T-cell (primary cell): ENCODE data around the gene COL1A1. TPM values are rescaled to one million over a fixed set of nuclear protein-coding genes. Genes with fewer than 3 reads are reported as not detected.

Source experiments
- ATAC-seq, 4 experiments: fragments of 200-7000 bp in 3 of 4; fragments of 150-1000 bp in 1 of 4; cut with Tn5 transposase; replicated peaks in 1 of 4; 1 replicate in 3 of 4; 2 replicates in 1 of 4; pipeline ENCODE4 v1.10.0; 2021; ENCODE audit warnings: moderate library complexity in 3 of 4, mild to moderate bottlenecking in 2 of 4, moderate number of reproducible peaks in 1 of 4
- CTCF ChIA-PET, 2 donors: fragments of 300-600 bp; sonication (Branson Sonifier 250); formaldehyde crosslinking; loops; one replicate each; lab custom pipeline; 2022; ENCODE audit warnings: antibody characterized with exemption in 2 of 2; lab: Charles Lee
- POLR2A ChIA-PET, 2 donors: fragments of 300-600 bp; sonication (Branson Sonifier 250); formaldehyde crosslinking; loops; one replicate each; lab custom pipeline; 2022; ENCODE audit warnings: antibody characterized with exemption in 2 of 2; lab: Charles Lee
- DNase-seq, 35 experiments: peaks; one replicate each; pipeline versions ENCODE4 v3.0.0 to v3.0.0-alpha.2; 2013 to 2023
- H3K27ac ChIP-seq: one replicate; pipeline ENCODE4 v1.5.1; 2013; ENCODE audit warnings: low read length
- H3K27me3 ChIP-seq, 2 experiments: replicated peaks in 1 of 2; 1 replicate in 1 of 2; 2 replicates in 1 of 2; pipeline versions ENCODE4 v1.6.1 to v1.7.0; 2013; ENCODE audit warnings: low read length in 1 of 2, mixed read lengths in 1 of 2; ENCODE audit not compliant: control insufficient read depth in 2 of 2, insufficient read depth in 2 of 2; ENCODE audit errors: extremely low read depth in 1 of 2
- H3K36me3 ChIP-seq, 2 donors: 1 replicate in 1 of 2; 2 replicates in 1 of 2; pipeline versions ENCODE4 v1.6.1 to v1.7.0; 2013; ENCODE audit warnings: low read length in 1 of 2; ENCODE audit not compliant: control insufficient read depth in 2 of 2, insufficient read depth in 1 of 2; ENCODE audit errors: extremely low read depth in 1 of 2
- H3K4me1 ChIP-seq, 2 experiments: 1 replicate in 1 of 2; 2 replicates in 1 of 2; pipeline versions ENCODE4 v1.6.1 to v1.7.0; 2013; ENCODE audit warnings: low read length in 2 of 2, mixed read lengths in 1 of 2; ENCODE audit not compliant: insufficient read depth in 2 of 2, control insufficient read depth in 1 of 2; ENCODE audit errors: extremely low read depth in 1 of 2
- H3K4me3 ChIP-seq, 2 donors: 1 replicate in 1 of 2; 2 replicates in 1 of 2; pipeline versions ENCODE4 v1.5.1 to v1.7.0; 2013; ENCODE audit warnings: mild to moderate bottlenecking in 2 of 2, low read length in 1 of 2, moderate library complexity in 1 of 2; ENCODE audit not compliant: control insufficient read depth in 1 of 2; ENCODE audit errors: extremely low read depth in 1 of 2
- H3K9me3 ChIP-seq: 2 replicates; pipeline ENCODE4 v1.7.0; 2013
- H3K27ac Mint-ChIP-seq, 2 donors: one replicate each; pipeline ENCODE4 v1.8.0; 2020 to 2021; ENCODE audit warnings: mild to moderate bottlenecking in 2 of 2, mixed read lengths in 2 of 2
- H3K27me3 Mint-ChIP-seq, 2 donors: one replicate each; pipeline ENCODE4 v1.8.0; 2021 to 2022; ENCODE audit warnings: mixed read lengths in 2 of 2
- H3K36me3 Mint-ChIP-seq: one replicate; pipeline ENCODE4 v1.8.0; 2021; ENCODE audit warnings: mixed read lengths
- H3K4me1 Mint-ChIP-seq, 3 donors: one replicate each; pipeline ENCODE4 v1.8.0; 2020 to 2022; ENCODE audit warnings: mixed read lengths in 3 of 3, mild to moderate bottlenecking in 1 of 3
- H3K4me3 Mint-ChIP-seq, 3 donors: one replicate each; pipeline ENCODE4 v1.8.0; 2020 to 2022; ENCODE audit warnings: mild to moderate bottlenecking in 3 of 3, mixed read lengths in 3 of 3, moderate library complexity in 3 of 3
- H3K9me3 Mint-ChIP-seq, 3 donors: one replicate each; pipeline ENCODE4 v1.8.0; 2020 to 2022; ENCODE audit warnings: mixed read lengths in 3 of 3
- WGBS: methylation state at CpG from one replicate; pipeline ENCODE4 v1.1.5; 2013; ENCODE audit warnings: missing lambda C conversion rate; ENCODE audit not compliant: insufficient coverage; 5-methylcytosine and 5-hydroxymethylcytosine counted together
- total RNA-seq, 35 experiments: library from RNA in 6 of 35; stranded (reverse) in 6 of 35; fragments of 120-200 nt in 1 of 35; gene quantifications; one replicate each; pipeline versions ENCODE4 v1.2.1 to v1.2.4 and lab custom pipeline; 2013 to 2026

COL1A1 gene
- total RNA-seq, 5 donors from 2014 or later (not counting 1 experiment from before 2014, with no cell fraction given): 4.1 to 21.0 (median 6.6) TPM

GRCh38 chr17:50238601-50239280, 37.3 kb upstream of the COL1A1 start:
- H3K4me1 Mint-ChIP-seq: peaks cover 0 to 3% (median 0%) of the 10 kb centered on the region in 3 donors
- no peaks in the 10 kb centered on the region for H3K9me3 ChIP-seq
- no peak for ATAC-seq
- H3K36me3 ChIP-seq: no peaks in the 10 kb centered on the region
- no peak overlapping the region for H3K4me3 ChIP-seq
- CTCF ChIA-PET: no interaction called here
- H3K36me3 Mint-ChIP-seq: no peaks in the 10 kb centered on the region
- H3K4me1 ChIP-seq: peaks cover 0 to 11% of the 10 kb centered on the region in 2 experiments
- H3K27me3 ChIP-seq: peaks cover 0 to 17% of the 10 kb centered on the region in 2 experiments
- H3K27me3 Mint-ChIP-seq: peaks cover 43% of the 10 kb centered on the region in 2 donors
- H3K9me3 Mint-ChIP-seq: peaks cover 0 to 2% (median 0%) of the 10 kb centered on the region in 3 donors
- no peak for DNase-seq
- no peak overlapping the region for H3K27ac ChIP-seq
- H3K27ac Mint-ChIP-seq: no peak overlapping the region
- H3K4me3 Mint-ChIP-seq: no peak overlapping the region
- POLR2A ChIA-PET: no interaction called here
- no CpG with 5 or more reads among the region's 9 CpGs for WGBS

GRCh38 chr17:50237901-50238300, 36.5 kb upstream of the COL1A1 start:
- H3K4me1 Mint-ChIP-seq: peaks cover 0 to 3% (median 0%) of the 10 kb centered on the region in 3 donors

DNA sequence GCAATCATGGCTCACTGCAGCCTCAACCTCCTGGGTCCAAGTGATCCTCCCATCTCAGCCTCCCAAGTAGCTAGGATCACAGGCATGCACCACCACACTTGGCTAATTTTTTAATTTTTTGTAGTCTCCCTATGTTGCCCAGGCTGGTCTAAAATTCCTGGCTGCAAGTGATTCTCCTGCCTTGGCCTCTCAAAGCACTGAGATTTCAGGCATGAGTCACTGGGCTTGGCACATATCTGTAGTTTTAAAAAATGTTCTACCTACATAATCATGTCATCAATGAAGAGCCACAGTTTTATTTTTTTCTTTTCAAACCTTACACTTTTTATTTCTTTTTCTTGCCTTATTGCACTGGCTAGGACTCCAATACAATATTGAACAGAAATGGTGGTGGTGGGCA, 33.1 kb upstream of the COL1A1 start:
- H3K27me3 Mint-ChIP-seq: peaks cover 34 to 47% of the 10 kb centered on the region in 2 donors
- no peak overlapping the region for H3K27ac ChIP-seq
- H3K9me3 ChIP-seq: no peaks in the 10 kb centered on the region
- POLR2A ChIA-PET: no interaction called here
- CTCF ChIA-PET: no interaction called here
- H3K27ac Mint-ChIP-seq: no peak overlapping the region
- no peak for DNase-seq
- H3K4me1 ChIP-seq: peaks cover 0 to 6% of the 10 kb centered on the region in 2 experiments
- no peak overlapping the region for H3K4me3 Mint-ChIP-seq
- no peak for ATAC-seq
- peaks cover 0 to 11% of the 10 kb centered on the region in 2 experiments for H3K27me3 ChIP-seq
- no peaks in the 10 kb centered on the region for H3K36me3 ChIP-seq
- peaks cover 0 to 4% (median 2%) of the 10 kb centered on the region in 3 donors for H3K9me3 Mint-ChIP-seq
- H3K36me3 Mint-ChIP-seq: no peaks in the 10 kb centered on the region
- peaks cover 0 to 3% (median 0%) of the 10 kb centered on the region in 3 donors for H3K4me1 Mint-ChIP-seq
- no peak overlapping the region for H3K4me3 ChIP-seq

More at GRCh38 chr17:50237901-50238300, 36.5 kb upstream of the COL1A1 start:
- WGBS: no CpG with 5 or more reads among the region's 2 CpGs
- H3K4me3 ChIP-seq: no peak overlapping the region
- H3K9me3 ChIP-seq: no peaks in the 10 kb centered on the region
- H3K4me1 ChIP-seq: peaks cover 0 to 11% of the 10 kb centered on the region in 2 experiments
- H3K36me3 ChIP-seq: no peaks in the 10 kb centered on the region
- CTCF ChIA-PET: interaction anchor here in 1 of 2 donors (0.8 kb wide), 1 partner anchor 8 kb away, joined by 5 read pairs; no protein-coding TSS in a partner anchor
- no peak for DNase-seq
- Mint-ChIP-seq H3K9me3 (peaks cover 0 to 4% (median 2%) of the 10 kb centered on the region in 3 donors), H3K36me3 (no peaks in the 10 kb centered on the region), H3K4me3 (no peak overlapping the region), H3K27me3 (peaks cover 45 to 47% of the 10 kb centered on the region in 2 donors), H3K27ac (no peak overlapping the region)
- ATAC-seq: no peak
- no peak overlapping the region for H3K27ac ChIP-seq
- POLR2A ChIA-PET: no interaction called here
- H3K27me3 ChIP-seq: peaks cover 0 to 16% of the 10 kb centered on the region in 2 experiments

- Histone ChIP-seq H3K4me1 (peaks cover 0 to 11% of the 10 kb centered on the region in 2 experiments), H3K36me3 (no peaks in the 10 kb centered on the region), H3K9me3 (no peaks in the 10 kb centered on the region), H3K27ac (no peak overlapping the region), H3K27me3 (peaks cover 0 to 11% of the 10 kb centered on the region in 2 experiments), H3K4me3 (no peak overlapping the region)
- Mint-ChIP-seq H3K4me1 (no peaks in the 10 kb centered on the region), H3K36me3 (no peaks in the 10 kb centered on the region), H3K27me3 (peaks cover 4 to 8% of the 10 kb centered on the region in 2 donors), H3K27ac (no peak overlapping the region), H3K9me3 (peaks cover 11 to 21% (median 12%) of the 10 kb centered on the region in 3 donors), H3K4me3 (no peak overlapping the region)
- ChIA-PET POLR2A (no interaction called here), CTCF (no interaction called here)
- 58% methylated on average over 3 of the region's 3 CpGs for WGBS
- DNase-seq (no peak), ATAC-seq (no peak)
Measured at GRCh38 chr17:50225701-50226240, 24.3 kb upstream of the COL1A1 start.

GRCh38 chr17:50222922-50223321, 21.5 kb upstream of the COL1A1 start:
- POLR2A ChIA-PET: no interaction called here
- ATAC-seq: no peak
- Mint-ChIP-seq H3K36me3 (no peaks in the 10 kb centered on the region), H3K4me1 (no peaks in the 10 kb centered on the region), H3K4me3 (no peak overlapping the region), H3K27ac (no peak overlapping the region), H3K27me3 (peaks cover under 1 to 16% of the 10 kb centered on the region in 2 donors), H3K9me3 (peaks cover 5 to 16% (median 11%) of the 10 kb centered on the region in 3 donors)
- no peak for DNase-seq
- H3K9me3 ChIP-seq: no peaks in the 10 kb centered on the region
- peaks cover 0 to 23% of the 10 kb centered on the region in 2 experiments for H3K4me1 ChIP-seq
- no peaks in the 10 kb centered on the region for H3K36me3 ChIP-seq
- no peak overlapping the region for H3K4me3 ChIP-seq
- peaks cover 0 to 7% of the 10 kb centered on the region in 2 experiments for H3K27me3 ChIP-seq
- CTCF ChIA-PET: interaction anchor here in 1 of 2 donors (1.3 kb wide), 1 partner anchor 129 kb away, joined by 4 read pairs; no protein-coding TSS in a partner anchor
- WGBS: 95% methylated on average over 5 of the region's 6 CpGs
- no peak overlapping the region for H3K27ac ChIP-seq

DNA sequence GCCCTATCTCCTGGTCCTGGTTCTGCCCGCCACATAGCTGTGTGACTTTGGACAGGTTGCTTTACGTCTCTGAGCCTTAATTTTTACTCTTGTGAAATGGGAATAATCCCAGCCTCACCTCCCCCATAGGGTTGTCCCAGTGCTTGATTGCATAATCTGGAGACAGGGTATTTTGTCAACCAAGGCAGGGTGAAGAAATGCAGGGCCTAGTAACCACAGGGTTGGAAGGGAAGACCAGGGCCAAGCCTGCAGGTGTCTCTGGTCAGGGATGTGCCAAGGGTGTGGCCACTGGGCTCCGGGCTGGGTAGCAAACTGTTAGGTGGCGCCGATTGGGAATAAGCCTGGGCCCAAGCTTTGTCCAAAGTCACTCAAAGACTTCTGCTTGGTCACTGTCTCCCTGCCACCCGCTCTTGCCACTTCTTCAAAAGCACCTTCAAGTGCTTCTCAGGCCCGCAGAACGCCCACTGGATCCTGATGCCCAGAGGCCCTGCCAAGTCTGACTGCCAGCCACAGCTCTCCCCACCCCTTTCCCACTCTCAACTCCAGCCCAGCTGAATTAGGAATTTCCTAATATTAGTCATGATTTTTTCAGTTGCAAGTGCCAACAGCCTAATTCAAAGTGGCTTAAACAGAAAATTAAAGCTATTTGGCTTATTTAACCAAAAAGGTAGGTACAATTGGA, 20.6 kb upstream of the COL1A1 start:
- H3K4me1 Mint-ChIP-seq: no peaks in the 10 kb centered on the region
- CTCF ChIA-PET: interaction anchor here in 1 of 2 donors (1.3 kb wide), 1 partner anchor 128 kb away, joined by 4 read pairs; no protein-coding TSS in a partner anchor
- Histone ChIP-seq H3K27ac (no peak overlapping the region), H3K9me3 (no peaks in the 10 kb centered on the region), H3K27me3 (peaks cover 0 to 7% of the 10 kb centered on the region in 2 experiments), H3K4me3 (no peak overlapping the region), H3K4me1 (peaks cover 0 to 23% of the 10 kb centered on the region in 2 experiments), H3K36me3 (no peaks in the 10 kb centered on the region)
- WGBS: 93% methylated on average over 5 of the region's 8 CpGs
- no peaks in the 10 kb centered on the region for H3K36me3 Mint-ChIP-seq
- no peak for DNase-seq
- ATAC-seq: no peak
- H3K4me3 Mint-ChIP-seq: no peak overlapping the region
- H3K9me3 Mint-ChIP-seq: peaks cover 1 to 13% (median 11%) of the 10 kb centered on the region in 3 donors
- POLR2A ChIA-PET: no interaction called here
- H3K27ac Mint-ChIP-seq: no peak overlapping the region
- H3K27me3 Mint-ChIP-seq: peaks cover 0 to 16% of the 10 kb centered on the region in 2 donors
